ENCODE data around the gene IKZF2.

- TF ChIP-seq POLR2A (IDR thresholded peaks at IDR 0.05) = no peak
- TF ChIP-seq CTCF (IDR thresholded peaks at IDR 0.05) = no peak
Observed at GRCh38 chr2:213189001-213189899, 37.8 kb upstream of the IKZF2 start.

Measured in ovary (tissue), 3 donors.